Embryonic facial prominence (tissue), 1 donor: ENCODE measurements around the gene SCGB1C2.
"Not testable (repeated sequence)": the region's sequence is repeated elsewhere in the genome, so short reads cannot be mapped to it uniquely, and the experiment has no call there.

Experiments
- DNase-seq: peaks from one replicate; pipeline ENCODE4 v3.0.0-alpha.2; 2016; ENCODE audit errors: extremely low spot score

The SCGB1C2 gene

GRCh38 chr17:148757-149156, 11.4 kb downstream of the SCGB1C2 start:
- no peak for DNase-seq

GRCh38 chr17:149231-149630, 11.9 kb downstream of the SCGB1C2 start:
- DNase-seq = no peak

- DNase-seq = no peak
Measured at GRCh38 chr17:149897-150584, 12.7 kb downstream of the SCGB1C2 start.

- DNase-seq = no peak
Measured at GRCh38 chr17:151004-151403, 13.6 kb downstream of the SCGB1C2 start.

GRCh38 chr17:151886-152859, 14.8 kb downstream of the SCGB1C2 start:
- DNase-seq = no peak

- no peak for DNase-seq
Measured at GRCh38 chr17:152860-153420, 15.6 kb downstream of the SCGB1C2 start.

GRCh38 chr17:153851-154250, 16.5 kb downstream of the SCGB1C2 start:
- DNase-seq = no peak

GRCh38 chr17:155576-155975, 18.2 kb downstream of the SCGB1C2 start:
- no peak for DNase-seq

- no peak for DNase-seq
Measured at GRCh38 chr17:156094-156621, 18.8 kb downstream of the SCGB1C2 start.

GRCh38 chr17:156946-157345, 19.6 kb downstream of the SCGB1C2 start:
- DNase-seq = no peak

- DNase-seq = no peak
Measured at GRCh38 chr17:157901-158300, 20.5 kb downstream of the SCGB1C2 start.

- DNase-seq = no peak
Measured at GRCh38 chr17:158379-158778, 21.0 kb downstream of the SCGB1C2 start.

- DNase-seq = no peak
Measured at GRCh38 chr17:159609-160008, 22.2 kb downstream of the SCGB1C2 start.

- no peak for DNase-seq
Measured at GRCh38 chr17:160336-160735, 23.0 kb downstream of the SCGB1C2 start.

- DNase-seq = no peak
Measured at GRCh38 chr17:161481-161880, 24.1 kb downstream of the SCGB1C2 start.

- DNase-seq = no peak
Measured at GRCh38 chr17:162689-163088, 25.3 kb downstream of the SCGB1C2 start.

GRCh38 chr17:163514-164098, 26.2 kb downstream of the SCGB1C2 start:
- no peak for DNase-seq

GRCh38 chr17:164303-165235, 27.2 kb downstream of the SCGB1C2 start:
- DNase-seq = no peak

- DNase-seq = no peak
Measured at GRCh38 chr17:165939-166338, 28.6 kb downstream of the SCGB1C2 start.

GRCh38 chr17:168614-169013, 31.2 kb downstream of the SCGB1C2 start:
- DNase-seq = not testable (repeated sequence)

- no peak for DNase-seq
Measured at GRCh38 chr17:170130-170670, 32.8 kb downstream of the SCGB1C2 start.
